ENCODE data around the gene MFSD8. TPM values are rescaled to one million over a fixed set of nuclear protein-coding genes. Genes with fewer than 3 reads are reported as not detected.

MFSD8 gene
- total and polyA plus RNA-seq, 2 of the 4 experiments (the other 2 are of a cell fraction): 8.8 to 36.7 TPM

DNA sequence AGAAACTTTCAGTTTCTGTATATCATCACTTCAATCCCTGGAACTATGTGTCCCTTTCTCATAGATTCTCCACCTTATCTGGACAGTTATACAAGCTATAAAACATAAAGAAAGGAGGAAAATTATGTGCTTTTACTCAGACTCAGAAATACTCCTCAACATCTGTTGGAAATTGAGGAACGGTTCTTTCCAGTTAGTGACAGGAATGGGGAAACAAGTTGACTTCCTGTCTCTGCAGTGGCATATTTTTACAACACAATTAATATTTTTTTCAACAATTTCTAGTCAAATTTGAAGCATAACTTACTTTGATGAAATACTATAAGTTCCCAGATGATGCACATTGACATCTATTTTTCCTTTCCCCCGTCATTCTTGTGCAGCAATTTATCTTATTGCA is 28.2 kb upstream of the MFSD8 start:
- no peak overlapping the region for H3K4ac ChIP-seq (ENCODE audit: low read depth, low read length)
- no peaks in the 10 kb centered on the region for H3K9me1 ChIP-seq (ENCODE audit: insufficient read depth, low read length)
- H3K4me1 ChIP-seq (ENCODE audit: control insufficient read depth, insufficient read depth, low read length): no peaks in the 10 kb centered on the region
- in situ Hi-C loops (cut with MboI; ENCODE audit: low sequenced_read_pairs) (no loop called here), dilution Hi-C loops (cut with HindIII; ENCODE audit: low sequenced_read_pairs, unreplicated experiment) (no loop called here), intact Hi-C loops (cut with micrococcal nuclease) (no loop called here)
- H4K8ac ChIP-seq (ENCODE audit: low read depth in 2 of 2, low read length in 2 of 2): no peak overlapping the region
- H3K18ac ChIP-seq (ENCODE audit: low read depth, low read length): no peak overlapping the region
- no peak overlapping the region for H3K4me2 ChIP-seq (ENCODE audit: low read depth, low read length)
- ATAC-seq (ENCODE audit: low read depth) (no peak), DNase-seq (no peak)
- no peak overlapping the region for H2BK20ac ChIP-seq (ENCODE audit: low read depth, low read length)
- BruUV-seq (replicated peaks): no TSS peak
- no peak overlapping the region for H3K56ac ChIP-seq (ENCODE audit: extremely low read depth, insufficient read depth, low read length)
- no peak overlapping the region for H2AFZ ChIP-seq (replicated peaks; ENCODE audit: low read length, poor library complexity)
- WGBS, 2 experiments (ENCODE audit: extremely low coverage in 2 of 2, insufficient read length in 1 of 2): no CpG with 5 or more reads among the region's 2 CpGs
- H4K5ac ChIP-seq (ENCODE audit: low read depth, low read length): no peak overlapping the region
- no peak overlapping the region for H3K14ac ChIP-seq (replicated peaks; ENCODE audit: low read depth, low read length)
- no peak overlapping the region for H3K9ac ChIP-seq (ENCODE audit: low read depth, low read length)
- peaks cover 2% of the 10 kb centered on the region; the same call in 1 of the 2 replicates for H3K9me3 ChIP-seq (ENCODE audit: control insufficient read depth, insufficient read depth, low read length)
- no peak overlapping the region for H3K4me3 ChIP-seq (ENCODE audit: insufficient read depth, low read depth, low read length)
- H2AK5ac ChIP-seq (ENCODE audit: low read depth, low read length): no peak overlapping the region
- H3K36me3 ChIP-seq (ENCODE audit: control insufficient read depth, insufficient read depth, low read length): no peaks in the 10 kb centered on the region
- no peaks in the 10 kb centered on the region for H4K20me1 ChIP-seq (ENCODE audit: insufficient read depth, low read length)
- no peak overlapping the region for H3K23ac ChIP-seq (ENCODE audit: low read depth, low read length)
- no peak overlapping the region for H2BK120ac ChIP-seq (ENCODE audit: low read depth, low read length)
- TF ChIP-seq RAD21 (IDR thresholded peaks at IDR 0.05; ENCODE audit: low read length): no peak
- H3K27ac ChIP-seq (ENCODE audit: insufficient read depth, low read length): no peak overlapping the region
- H2BK15ac ChIP-seq (ENCODE audit: low read depth, low read length): no peak overlapping the region
- H3K79me1 ChIP-seq (ENCODE audit: low read depth in 1 of 2, low read length in 2 of 2): peaks cover 0 to 3% of the 10 kb centered on the region in 2 experiments; a peak in 1 of 4 replicates
- no peaks in the 10 kb centered on the region for H3K27me3 ChIP-seq (ENCODE audit: control insufficient read depth, insufficient read depth, low read length)
- CTCF ChIA-PET: interaction anchor here (0.6 kb wide), 1 partner anchor 176 kb away, joined by 3 read pairs; no protein-coding TSS in a partner anchor
- POLR2A ChIA-PET (ENCODE audit: unreplicated experiment): no interaction called here
- H4K91ac ChIP-seq (ENCODE audit: insufficient read depth, low read depth, low read length): no peak overlapping the region
- no peak overlapping the region for H2BK5ac ChIP-seq (ENCODE audit: low read depth, low read length, poor library complexity, severe bottlenecking)
- H2AK9ac ChIP-seq (replicated peaks; ENCODE audit: low read depth, low read length, poor library complexity): no peak overlapping the region

All from IMR-90 (cell line).